ENCODE results near the gene MYLK.

Gene MYLK

DNA sequence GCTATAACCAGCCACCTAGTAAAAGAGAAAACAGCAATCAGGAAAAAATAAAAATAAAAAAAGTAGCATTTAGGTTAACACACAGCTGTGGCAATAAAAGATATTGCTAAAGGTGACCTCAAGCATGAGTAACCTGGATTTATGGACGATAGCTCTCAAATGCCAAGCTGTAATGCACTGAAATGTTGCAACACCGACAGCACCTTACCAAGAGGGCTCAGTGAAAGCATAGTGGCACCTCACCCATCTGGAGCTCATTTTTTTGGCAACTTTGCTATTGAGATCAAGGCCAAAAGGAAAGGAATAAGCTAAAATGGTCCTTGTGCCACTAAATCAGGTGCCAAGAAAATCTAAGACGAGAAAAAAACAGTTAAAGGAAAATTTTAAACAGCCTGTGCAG, 301.8 kb downstream of the MYLK start:
- Histone ChIP-seq H3K27ac (ENCODE audit: low read depth, low read length, severe bottlenecking) (no peak overlapping the region), H3K9me3 (ENCODE audit: control insufficient read depth, low read length) (peaks cover under 1% of the 10 kb centered on the region), H3K4me3 (ENCODE audit: extremely low read depth, insufficient read depth, low read length, poor library complexity, severe bottlenecking) (no peak overlapping the region), H3K4me1 (ENCODE audit: control insufficient read depth, insufficient read depth, low read length, poor library complexity, severe bottlenecking) (peaks cover 5% of the 10 kb centered on the region), H3K36me3 (ENCODE audit: control insufficient read depth, insufficient read depth, low read length) (peaks cover 38% of the 10 kb centered on the region)
- WGBS, 2 experiments (ENCODE audit: insufficient coverage in 2 of 2): 97 to 98% methylated on average over 3 of the region's 3 CpGs

DNA sequence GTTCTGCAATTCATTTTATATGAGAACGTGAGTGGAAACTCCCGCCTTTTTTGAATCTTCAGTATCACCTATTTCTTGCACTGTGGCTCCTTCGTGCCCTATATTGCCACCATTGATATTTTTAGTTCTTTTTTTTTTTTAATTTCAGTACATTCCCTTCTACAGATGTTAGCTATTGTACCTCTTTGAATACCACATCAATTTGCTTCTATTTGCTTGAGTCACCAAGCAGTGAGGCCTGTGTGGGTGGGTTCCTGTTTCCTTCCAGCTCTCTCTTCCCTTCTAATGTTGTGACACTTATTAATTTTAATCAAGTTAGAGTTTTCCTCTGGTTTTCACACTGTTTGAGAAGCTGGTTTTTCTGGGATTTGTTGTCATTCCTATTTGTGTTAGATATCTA, 308.0 kb downstream of the MYLK start:
- Histone ChIP-seq H3K27ac (ENCODE audit: low read depth, low read length, severe bottlenecking) (no peak overlapping the region), H3K4me1 (ENCODE audit: control insufficient read depth, insufficient read depth, low read length, poor library complexity, severe bottlenecking) (peaks cover 14% of the 10 kb centered on the region), H3K36me3 (ENCODE audit: control insufficient read depth, insufficient read depth, low read length) (peaks cover 43% of the 10 kb centered on the region), H3K4me3 (ENCODE audit: extremely low read depth, insufficient read depth, low read length, poor library complexity, severe bottlenecking) (no peak overlapping the region), H3K9me3 (ENCODE audit: control insufficient read depth, low read length) (no peaks in the 10 kb centered on the region)
- 90% methylated on average over 2 of the region's 3 CpGs; no CpG with 5 or more reads in 1 of the 2 experiments for WGBS, 2 experiments (ENCODE audit: insufficient coverage in 2 of 2)

DNA sequence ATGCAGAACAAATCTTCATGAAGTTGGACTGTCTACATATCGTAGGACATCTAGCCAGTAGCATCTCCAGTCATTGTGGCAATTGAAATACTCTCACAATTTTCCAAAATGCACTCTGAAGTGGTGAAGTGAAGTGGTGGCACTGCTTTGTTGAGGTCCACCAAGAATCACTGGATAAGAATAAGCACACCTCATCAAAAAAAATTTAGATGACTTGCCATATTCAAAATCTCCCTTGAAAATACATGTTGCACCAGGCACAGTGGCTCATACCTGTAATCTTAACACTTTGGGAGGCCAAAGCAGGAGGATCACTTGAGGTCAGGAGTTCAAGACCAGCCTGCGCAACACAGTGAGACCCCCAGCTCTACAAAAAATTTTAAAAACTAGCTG, 312.2 kb downstream of the MYLK start:
- H3K9me3 ChIP-seq (ENCODE audit: control insufficient read depth, low read length): no peaks in the 10 kb centered on the region
- peaks cover 16% of the 10 kb centered on the region for H3K36me3 ChIP-seq (ENCODE audit: control insufficient read depth, insufficient read depth, low read length)
- no peak overlapping the region for H3K4me3 ChIP-seq (ENCODE audit: extremely low read depth, insufficient read depth, low read length, poor library complexity, severe bottlenecking)
- 100% methylated on average over 1 to 2 of the region's 2 CpGs for WGBS, 2 experiments (ENCODE audit: insufficient coverage in 2 of 2)
- H3K4me1 ChIP-seq (ENCODE audit: control insufficient read depth, insufficient read depth, low read length, poor library complexity, severe bottlenecking): peaks cover 15% of the 10 kb centered on the region
- H3K27ac ChIP-seq (ENCODE audit: low read depth, low read length, severe bottlenecking): no peak overlapping the region

DNA sequence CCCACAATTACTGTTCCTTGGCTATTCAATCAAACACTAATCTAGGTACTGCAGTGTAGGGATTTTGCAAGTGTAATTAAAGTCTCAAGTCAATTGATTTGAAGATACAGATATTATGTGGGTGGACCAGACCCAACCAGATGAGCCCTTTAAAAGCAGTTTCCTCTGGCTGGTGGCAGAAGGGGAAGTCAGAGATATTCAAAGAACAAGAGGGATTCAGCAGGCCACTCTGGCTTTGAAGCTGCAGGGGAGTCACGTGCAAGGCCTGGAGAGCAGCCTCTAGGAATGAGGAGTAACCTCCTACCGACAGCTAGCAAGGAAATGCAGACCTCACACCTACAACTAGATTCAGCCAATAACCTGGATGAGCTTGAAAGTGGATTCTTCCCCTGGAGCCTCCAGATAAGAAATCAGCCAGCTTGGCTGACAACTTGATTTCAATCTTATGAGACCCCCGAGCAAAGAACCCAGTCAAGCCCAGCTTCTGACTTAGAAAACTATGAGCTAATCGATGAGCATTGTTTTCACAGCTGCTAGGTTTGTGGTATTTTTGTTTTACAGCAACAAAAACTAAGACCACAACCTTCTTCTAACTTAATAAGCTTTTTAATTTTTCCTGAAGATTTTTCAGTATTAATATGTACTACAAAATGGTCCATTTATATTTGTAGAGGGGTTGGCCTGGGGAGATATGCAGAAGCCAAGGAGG, 312.7 kb downstream of the MYLK start:
- WGBS, 2 experiments (ENCODE audit: insufficient coverage in 2 of 2): 52% methylated on average over 2 of the region's 4 CpGs; no CpG with 5 or more reads in 1 of the 2 experiments
- H3K4me1 ChIP-seq (ENCODE audit: control insufficient read depth, insufficient read depth, low read length, poor library complexity, severe bottlenecking): peaks cover 13% of the 10 kb centered on the region
- H3K9me3 ChIP-seq (ENCODE audit: control insufficient read depth, low read length): no peaks in the 10 kb centered on the region
- H3K4me3 ChIP-seq (ENCODE audit: extremely low read depth, insufficient read depth, low read length, poor library complexity, severe bottlenecking): no peak overlapping the region
- no peak overlapping the region for H3K27ac ChIP-seq (ENCODE audit: low read depth, low read length, severe bottlenecking)
- H3K36me3 ChIP-seq (ENCODE audit: control insufficient read depth, insufficient read depth, low read length): peaks cover 12% of the 10 kb centered on the region

DNA sequence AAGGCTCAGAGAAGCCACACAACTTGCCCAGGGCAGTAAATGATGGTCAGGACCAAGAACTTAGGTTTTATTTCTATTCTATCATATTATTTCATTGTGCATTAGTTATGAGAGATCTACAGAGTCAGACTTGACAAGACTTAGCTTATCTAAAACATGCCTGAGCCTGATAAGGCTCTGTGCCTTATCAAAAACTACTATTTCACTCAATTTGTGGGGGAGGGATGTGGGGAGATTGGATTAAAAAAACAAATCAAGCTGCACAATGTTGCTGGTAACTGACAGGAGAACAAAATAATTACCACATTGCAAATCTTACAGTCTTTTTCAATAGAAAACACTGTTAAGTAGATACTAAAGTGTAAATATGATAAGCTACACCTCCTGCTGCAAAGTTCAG, 315.3 kb downstream of the MYLK start:
- Histone ChIP-seq H3K36me3 (ENCODE audit: control insufficient read depth, insufficient read depth, low read length) (peaks cover 10% of the 10 kb centered on the region), H3K4me1 (ENCODE audit: control insufficient read depth, insufficient read depth, low read length, poor library complexity, severe bottlenecking) (peaks cover 8% of the 10 kb centered on the region), H3K27ac (ENCODE audit: low read depth, low read length, severe bottlenecking) (no peak overlapping the region), H3K4me3 (ENCODE audit: extremely low read depth, insufficient read depth, low read length, poor library complexity, severe bottlenecking) (no peak overlapping the region), H3K9me3 (ENCODE audit: control insufficient read depth, low read length) (no peaks in the 10 kb centered on the region)

DNA sequence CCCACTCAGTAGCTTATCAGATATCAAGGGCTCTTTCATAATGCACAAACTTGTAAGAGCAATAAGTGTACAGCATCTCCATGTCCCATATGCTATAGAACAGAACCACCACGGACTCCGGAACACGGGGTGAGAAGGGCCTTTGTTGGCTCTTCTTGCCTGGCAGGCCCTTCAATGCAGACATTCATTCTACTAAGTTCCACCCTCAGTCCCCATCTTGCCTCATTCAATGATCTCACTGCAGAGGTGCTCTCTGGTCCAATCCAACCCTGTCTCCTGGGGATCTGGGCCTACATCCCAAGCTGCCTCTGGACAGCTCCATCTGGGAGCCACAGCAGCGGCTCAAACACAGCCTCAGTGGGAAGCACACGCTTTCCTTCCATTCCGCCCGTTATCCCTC, 316.1 kb downstream of the MYLK start:
- H3K36me3 ChIP-seq (ENCODE audit: control insufficient read depth, insufficient read depth, low read length): peaks cover 10% of the 10 kb centered on the region
- no peak overlapping the region for H3K4me3 ChIP-seq (ENCODE audit: extremely low read depth, insufficient read depth, low read length, poor library complexity, severe bottlenecking)
- peaks cover 8% of the 10 kb centered on the region for H3K4me1 ChIP-seq (ENCODE audit: control insufficient read depth, insufficient read depth, low read length, poor library complexity, severe bottlenecking)
- 95 to 97% methylated on average over 7 of the region's 7 CpGs for WGBS, 2 experiments (ENCODE audit: insufficient coverage in 2 of 2)
- H3K9me3 ChIP-seq (ENCODE audit: control insufficient read depth, low read length): no peaks in the 10 kb centered on the region
- no peak overlapping the region for H3K27ac ChIP-seq (ENCODE audit: low read depth, low read length, severe bottlenecking)

DNA sequence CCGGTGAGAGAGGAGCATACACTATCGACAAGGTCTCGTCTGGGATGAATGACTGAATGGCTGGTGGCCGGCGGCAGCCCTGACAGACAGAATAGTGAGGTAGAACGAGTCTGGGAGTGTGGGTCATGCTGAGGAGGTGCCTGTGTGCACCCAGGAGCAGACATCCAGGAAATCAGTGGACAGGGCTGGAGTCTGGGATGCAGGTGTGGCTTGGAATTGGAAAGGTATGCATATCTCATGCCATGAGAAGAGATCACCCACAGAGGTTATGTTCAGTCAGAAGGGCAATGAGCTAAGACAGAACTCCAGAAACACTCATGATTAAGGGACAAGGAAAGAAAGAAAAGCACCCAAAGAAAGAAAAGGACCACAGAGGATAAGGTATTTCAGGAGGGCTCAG, 320.1 kb downstream of the MYLK start:
- H3K36me3 ChIP-seq (ENCODE audit: control insufficient read depth, insufficient read depth, low read length): peaks cover 10% of the 10 kb centered on the region
- H3K4me1 ChIP-seq (ENCODE audit: control insufficient read depth, insufficient read depth, low read length, poor library complexity, severe bottlenecking): no peaks in the 10 kb centered on the region
- WGBS, 2 experiments (ENCODE audit: insufficient coverage in 2 of 2): 87 to 89% methylated on average over 6 of the region's 6 CpGs
- H3K4me3 ChIP-seq (ENCODE audit: extremely low read depth, insufficient read depth, low read length, poor library complexity, severe bottlenecking): no peak overlapping the region
- no peak overlapping the region for H3K27ac ChIP-seq (ENCODE audit: low read depth, low read length, severe bottlenecking)
- H3K9me3 ChIP-seq (ENCODE audit: control insufficient read depth, low read length): no peaks in the 10 kb centered on the region

DNA sequence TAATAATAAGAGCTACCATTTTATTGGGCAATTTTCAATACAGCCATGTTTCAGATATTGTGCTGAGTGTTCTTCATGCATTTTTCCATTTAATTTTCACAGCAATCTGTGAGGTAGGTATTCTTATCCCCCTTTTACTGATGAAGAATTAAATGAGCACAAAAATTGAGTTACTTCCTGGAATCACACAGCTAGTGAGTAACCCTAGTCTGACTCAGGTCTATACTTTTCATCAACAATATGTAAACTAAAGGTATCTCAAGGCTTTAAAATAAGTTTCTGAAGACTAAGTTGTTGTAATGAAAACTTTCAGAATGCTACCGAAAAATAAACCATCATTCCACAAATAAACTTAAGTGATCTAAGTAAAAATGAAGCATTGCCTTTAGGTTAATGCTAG, 321.6 kb downstream of the MYLK start:
- Histone ChIP-seq H3K4me3 (ENCODE audit: extremely low read depth, insufficient read depth, low read length, poor library complexity, severe bottlenecking) (no peak overlapping the region), H3K27ac (ENCODE audit: low read depth, low read length, severe bottlenecking) (no peak overlapping the region), H3K9me3 (ENCODE audit: control insufficient read depth, low read length) (no peaks in the 10 kb centered on the region), H3K4me1 (ENCODE audit: control insufficient read depth, insufficient read depth, low read length, poor library complexity, severe bottlenecking) (no peaks in the 10 kb centered on the region), H3K36me3 (ENCODE audit: control insufficient read depth, insufficient read depth, low read length) (no peaks in the 10 kb centered on the region)
- WGBS, 2 experiments (ENCODE audit: insufficient coverage in 2 of 2): no CpG with 5 or more reads among the region's 1 CpG

DNA sequence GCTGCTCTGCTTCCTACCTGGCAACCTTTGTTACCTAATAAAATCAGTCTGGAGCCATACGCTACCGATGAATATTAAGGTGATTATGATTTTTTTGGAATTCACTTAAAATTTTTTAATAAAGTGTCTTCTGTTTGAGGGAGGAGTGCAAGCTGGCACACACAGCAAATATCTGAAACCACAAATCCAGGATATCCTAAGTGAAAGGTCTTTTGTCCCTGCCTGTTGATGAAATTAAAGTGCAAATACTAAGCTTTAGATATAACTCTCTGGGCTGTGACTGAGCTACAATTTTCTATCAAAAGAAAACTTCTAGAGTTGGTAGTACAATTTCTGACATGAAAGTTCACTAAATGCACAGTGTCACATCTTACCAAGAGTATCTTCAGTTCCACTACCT, 322.9 kb downstream of the MYLK start:
- no CpG with 5 or more reads among the region's 2 CpGs for WGBS, 2 experiments (ENCODE audit: insufficient coverage in 2 of 2)
- Histone ChIP-seq H3K27ac (ENCODE audit: low read depth, low read length, severe bottlenecking) (no peak overlapping the region), H3K4me3 (ENCODE audit: extremely low read depth, insufficient read depth, low read length, poor library complexity, severe bottlenecking) (no peak overlapping the region), H3K36me3 (ENCODE audit: control insufficient read depth, insufficient read depth, low read length) (no peaks in the 10 kb centered on the region), H3K9me3 (ENCODE audit: control insufficient read depth, low read length) (no peaks in the 10 kb centered on the region), H3K4me1 (ENCODE audit: control insufficient read depth, insufficient read depth, low read length, poor library complexity, severe bottlenecking) (no peaks in the 10 kb centered on the region)
